AG04450 (cell line): ENCODE data around the gene NUMB. TPM values are rescaled to one million over a fixed set of nuclear protein-coding genes. Genes with fewer than 3 reads are reported as not detected.

Experiments used
- CTCF ChIA-PET: fragments of 300-600, 350-600 bp; formaldehyde crosslinking; extraction: SDS; loops from one replicate; lab custom pipeline; 2022; ENCODE audit warnings: antibody characterized with exemption, inconsistent platforms; lab: Charles Lee
- POLR2A ChIA-PET: fragments of 350-600 bp; formaldehyde crosslinking; extraction: SDS; loops from one replicate; lab custom pipeline; 2021; ENCODE audit warnings: antibody characterized with exemption, inconsistent platforms; lab: Yijun Ruan, JAX
- DNase-seq: peaks from one replicate; pipeline ENCODE4 v3.0.0-alpha.2; 2011; ENCODE audit warnings: low read depth, low spot score
- H3K27ac ChIP-seq: one replicate; pipeline ENCODE4 v1.5.1; 2012; ENCODE audit warnings: low read depth, low read length, control low read depth
- H3K27me3 ChIP-seq: one replicate; pipeline ENCODE4 v1.6.0; 2012; ENCODE audit warnings: low read length; ENCODE audit not compliant: control insufficient read depth, insufficient read depth
- H3K4me3 ChIP-seq: 2 replicates; pipeline ENCODE4 v1.5.1; 2011; ENCODE audit warnings: mild to moderate bottlenecking, low read depth, low read length, control low read depth
- H3K9me3 ChIP-seq: 2 replicates; pipeline ENCODE4 v1.5.1; 2012; ENCODE audit warnings: low read length; ENCODE audit not compliant: control insufficient read depth, insufficient read depth
- polyA plus RNA-seq: library from polyadenylated mRNA; depleted of rRNA; stranded (reverse); fragments of >200 nt; gene quantifications from 2 replicates; pipeline ENCODE4 v1.2.3, GENCODE V29; 2011
- TF ChIP-seq, protein P1 (sequence below): IDR thresholded peaks from 2 replicates; pipeline ENCODE4 v1.5.1; 2011; ENCODE audit warnings: low read depth, low read length, control low read depth, inconsistent platforms

NUMB gene
- polyA plus RNA-seq, 1 experiment = 152 TPM

DNA sequence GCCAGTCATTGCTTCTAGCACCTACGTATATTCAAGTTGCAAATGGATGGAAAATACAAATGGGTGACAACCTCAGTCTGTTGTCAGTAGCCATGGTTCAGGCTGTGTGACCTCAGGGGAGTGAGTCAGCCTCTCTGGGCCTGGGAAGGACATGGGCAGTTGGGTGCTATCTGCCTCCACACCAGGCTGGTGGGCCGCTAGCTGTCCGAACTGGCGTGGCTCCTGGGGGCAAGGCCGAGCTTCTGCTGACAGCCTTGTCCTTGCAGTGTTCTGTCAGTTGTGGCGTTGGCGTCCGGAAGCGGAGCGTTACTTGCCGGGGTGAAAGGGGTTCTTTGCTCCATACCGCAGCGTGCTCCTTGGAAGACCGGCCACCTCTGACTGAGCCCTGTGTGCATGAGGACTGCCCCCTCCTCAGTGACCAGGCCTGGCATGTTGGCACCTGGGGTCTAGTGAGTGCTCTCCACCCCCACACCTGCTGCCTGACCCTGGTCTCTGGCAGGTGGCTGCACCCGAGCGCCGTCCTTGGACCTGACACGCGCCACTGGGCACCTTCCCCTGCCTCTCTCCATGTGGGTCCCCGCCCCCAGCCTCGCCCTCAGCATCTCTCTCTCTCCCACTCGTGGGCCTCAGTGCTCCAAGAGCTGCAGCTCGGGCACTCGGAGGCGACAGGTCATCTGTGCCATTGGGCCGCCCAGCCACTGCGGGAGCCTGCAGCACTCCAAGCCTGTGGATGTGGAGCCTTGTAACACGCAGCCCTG lies 203.9 kb downstream of the NUMB start:
- H3K27ac ChIP-seq = no peak overlapping the region
- CTCF ChIA-PET = no interaction called here
- no peaks in the 10 kb centered on the region; the same call in 1 of the 2 replicates for H3K9me3 ChIP-seq
- H3K27me3 ChIP-seq = no peaks in the 10 kb centered on the region
- TF ChIP-seq, protein P1, sequence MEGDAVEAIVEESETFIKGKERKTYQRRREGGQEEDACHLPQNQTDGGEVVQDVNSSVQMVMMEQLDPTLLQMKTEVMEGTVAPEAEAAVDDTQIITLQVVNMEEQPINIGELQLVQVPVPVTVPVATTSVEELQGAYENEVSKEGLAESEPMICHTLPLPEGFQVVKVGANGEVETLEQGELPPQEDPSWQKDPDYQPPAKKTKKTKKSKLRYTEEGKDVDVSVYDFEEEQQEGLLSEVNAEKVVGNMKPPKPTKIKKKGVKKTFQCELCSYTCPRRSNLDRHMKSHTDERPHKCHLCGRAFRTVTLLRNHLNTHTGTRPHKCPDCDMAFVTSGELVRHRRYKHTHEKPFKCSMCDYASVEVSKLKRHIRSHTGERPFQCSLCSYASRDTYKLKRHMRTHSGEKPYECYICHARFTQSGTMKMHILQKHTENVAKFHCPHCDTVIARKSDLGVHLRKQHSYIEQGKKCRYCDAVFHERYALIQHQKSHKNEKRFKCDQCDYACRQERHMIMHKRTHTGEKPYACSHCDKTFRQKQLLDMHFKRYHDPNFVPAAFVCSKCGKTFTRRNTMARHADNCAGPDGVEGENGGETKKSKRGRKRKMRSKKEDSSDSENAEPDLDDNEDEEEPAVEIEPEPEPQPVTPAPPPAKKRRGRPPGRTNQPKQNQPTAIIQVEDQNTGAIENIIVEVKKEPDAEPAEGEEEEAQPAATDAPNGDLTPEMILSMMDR = no peak
- no peak overlapping the region for H3K4me3 ChIP-seq
- POLR2A ChIA-PET = no interaction called here
- no peak for DNase-seq

DNA sequence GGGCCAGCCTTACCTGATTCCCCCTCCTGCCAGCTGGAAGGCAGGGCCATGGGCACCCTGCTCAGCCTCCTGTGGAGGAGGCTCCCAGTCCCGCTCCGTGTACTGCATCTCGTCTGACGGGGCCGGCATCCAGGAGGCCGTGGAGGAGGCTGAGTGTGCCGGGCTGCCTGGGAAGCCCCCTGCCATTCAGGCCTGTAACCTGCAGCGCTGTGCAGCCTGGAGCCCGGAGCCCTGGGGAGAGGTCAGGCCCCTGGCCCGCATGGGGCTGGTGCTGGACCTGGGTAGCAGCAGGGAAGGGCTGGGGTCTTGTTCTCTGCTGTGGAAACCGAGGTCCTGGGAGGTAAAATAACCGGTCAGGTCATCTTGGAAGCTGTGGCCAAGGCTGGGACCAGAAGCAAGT lies 204.6 kb downstream of the NUMB start:
- Histone ChIP-seq H3K4me3 (no peak overlapping the region), H3K9me3 (no peaks in the 10 kb centered on the region; the same call in 1 of the 2 replicates), H3K27ac (no peak overlapping the region), H3K27me3 (no peaks in the 10 kb centered on the region)
- ChIA-PET CTCF (no interaction called here), POLR2A (no interaction called here)
- DNase-seq = no peak
- TF ChIP-seq, protein P1 = no peak

DNA sequence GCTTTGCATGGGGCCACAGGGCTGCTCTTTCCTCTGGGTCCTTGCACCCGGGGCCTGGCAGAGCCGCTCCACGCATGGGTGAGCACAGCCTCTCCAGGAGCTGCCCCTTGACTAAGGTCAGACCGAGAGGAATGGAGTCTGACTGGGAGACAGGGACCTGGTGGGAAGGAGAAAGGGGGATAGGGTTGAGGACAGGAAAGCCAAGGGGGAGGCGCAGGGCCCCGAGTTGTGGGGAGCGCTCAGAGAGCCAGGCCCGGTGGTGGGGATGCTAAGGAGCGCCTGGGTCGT lies 205.1 kb downstream of the NUMB start:
- Histone ChIP-seq H3K9me3 (no peaks in the 10 kb centered on the region), H3K4me3 (no peak overlapping the region), H3K27me3 (no peaks in the 10 kb centered on the region), H3K27ac (no peak overlapping the region)
- DNase-seq = no peak
- ChIA-PET CTCF (no interaction called here), POLR2A (no interaction called here)
- TF ChIP-seq, protein P1 = no peak

DNA sequence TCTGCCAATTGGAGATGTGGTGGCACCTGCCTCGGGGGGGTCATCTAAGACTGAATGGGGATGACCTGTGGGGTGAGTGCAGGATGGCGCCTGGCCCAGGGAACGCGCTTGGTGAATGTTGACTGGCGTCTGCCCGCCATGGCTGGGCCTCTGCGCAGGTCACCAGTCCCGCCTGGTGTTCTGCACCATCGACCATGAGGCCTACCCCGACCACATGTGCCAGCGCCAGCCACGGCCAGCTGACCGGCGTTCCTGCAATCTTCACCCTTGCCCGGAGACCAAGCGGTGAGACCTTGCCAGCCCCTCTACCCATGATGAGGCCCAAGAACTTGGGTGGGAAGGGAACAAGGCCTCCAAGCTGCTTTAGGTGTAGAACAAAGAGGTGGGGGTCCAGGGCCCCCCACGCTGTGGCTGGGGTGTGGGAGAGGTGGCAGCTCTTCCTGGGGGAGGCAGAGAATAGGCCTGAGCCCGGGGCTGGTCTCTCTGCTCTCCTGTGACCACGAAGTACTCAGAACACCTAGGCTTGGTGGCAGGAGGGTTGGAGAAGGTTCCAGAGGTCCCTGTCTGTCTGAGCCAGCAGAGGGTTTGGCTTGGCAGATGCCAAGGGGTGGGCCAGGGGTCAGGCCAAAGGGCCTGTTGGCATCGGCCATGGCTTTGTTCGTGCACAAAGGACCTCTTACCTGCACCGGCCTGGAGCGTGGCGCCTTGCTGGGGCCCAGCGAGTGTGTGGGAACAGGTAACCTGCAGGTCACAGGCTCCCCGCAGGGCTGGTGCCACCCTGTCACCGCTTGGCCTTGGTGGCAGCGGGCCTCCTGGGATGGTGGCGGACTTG lies 205.6 kb downstream of the NUMB start:
- POLR2A ChIA-PET = no interaction called here
- CTCF ChIA-PET = no interaction called here
- Histone ChIP-seq H3K4me3 (no peak overlapping the region), H3K27me3 (no peaks in the 10 kb centered on the region), H3K9me3 (no peaks in the 10 kb centered on the region), H3K27ac (no peak overlapping the region)
- TF ChIP-seq, protein P1 = no peak
- no peak for DNase-seq
